ENCODE measurements around the gene PTCD1.

PTCD1 gene

DNA sequence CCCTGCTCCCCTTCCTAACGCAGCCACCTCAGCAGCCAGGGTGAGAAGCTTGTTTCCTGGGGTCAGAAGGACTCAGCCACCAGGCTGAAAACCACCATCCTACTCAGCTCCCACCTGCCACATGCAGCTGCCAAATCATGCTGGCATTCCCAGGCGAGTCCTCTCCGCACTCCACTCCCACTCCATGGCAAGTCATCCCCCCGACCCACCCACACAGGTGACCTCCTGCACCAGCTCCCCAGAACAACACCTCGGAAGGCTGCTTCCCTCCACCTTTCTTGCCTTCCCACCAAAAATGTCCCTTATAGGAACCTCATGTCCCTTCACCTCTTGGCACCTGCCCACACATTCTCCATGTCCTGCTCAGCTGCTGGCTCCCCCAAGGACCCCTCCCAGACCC is 34.8 kb downstream of the PTCD1 start:
- no peak overlapping the region for H3K4me3 ChIP-seq (ENCODE audit: low read depth, low read length)
- DNase-seq (ENCODE audit: low read depth, low spot score), result no peak
- POLR2A ChIA-PET, result interaction anchor here (1.4 kb wide), 1 partner anchor 11 kb away, joined by 5 read pairs; no protein-coding TSS in a partner anchor
- TF ChIP-seq, protein P1, sequence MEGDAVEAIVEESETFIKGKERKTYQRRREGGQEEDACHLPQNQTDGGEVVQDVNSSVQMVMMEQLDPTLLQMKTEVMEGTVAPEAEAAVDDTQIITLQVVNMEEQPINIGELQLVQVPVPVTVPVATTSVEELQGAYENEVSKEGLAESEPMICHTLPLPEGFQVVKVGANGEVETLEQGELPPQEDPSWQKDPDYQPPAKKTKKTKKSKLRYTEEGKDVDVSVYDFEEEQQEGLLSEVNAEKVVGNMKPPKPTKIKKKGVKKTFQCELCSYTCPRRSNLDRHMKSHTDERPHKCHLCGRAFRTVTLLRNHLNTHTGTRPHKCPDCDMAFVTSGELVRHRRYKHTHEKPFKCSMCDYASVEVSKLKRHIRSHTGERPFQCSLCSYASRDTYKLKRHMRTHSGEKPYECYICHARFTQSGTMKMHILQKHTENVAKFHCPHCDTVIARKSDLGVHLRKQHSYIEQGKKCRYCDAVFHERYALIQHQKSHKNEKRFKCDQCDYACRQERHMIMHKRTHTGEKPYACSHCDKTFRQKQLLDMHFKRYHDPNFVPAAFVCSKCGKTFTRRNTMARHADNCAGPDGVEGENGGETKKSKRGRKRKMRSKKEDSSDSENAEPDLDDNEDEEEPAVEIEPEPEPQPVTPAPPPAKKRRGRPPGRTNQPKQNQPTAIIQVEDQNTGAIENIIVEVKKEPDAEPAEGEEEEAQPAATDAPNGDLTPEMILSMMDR (IDR thresholded peaks at IDR 0.05; ENCODE audit: insufficient read depth, low read length, missing control alignments), result no peak
- CTCF ChIA-PET, result interaction anchor here (1.3 kb wide), 1 partner anchor 10 kb away, joined by 4 read pairs; no protein-coding TSS in a partner anchor

DNA sequence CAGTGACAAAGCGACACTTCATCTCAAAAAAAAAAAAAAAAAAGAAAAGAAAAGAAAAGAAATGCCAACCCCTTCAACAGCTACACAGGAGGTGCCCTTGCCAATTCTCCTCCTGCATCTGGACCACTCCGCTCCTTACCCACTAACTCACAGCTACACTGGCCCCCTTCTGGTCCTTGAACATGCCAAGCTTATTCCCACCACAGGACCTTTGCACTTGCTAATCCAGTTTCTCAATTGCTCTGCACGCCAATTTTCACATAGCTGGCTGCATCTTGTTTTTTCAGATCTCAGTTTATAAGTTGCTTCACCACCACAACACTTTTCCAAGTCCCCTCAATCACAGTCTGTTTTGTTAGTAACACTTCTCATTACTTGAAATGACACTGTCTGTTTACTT is 35.7 kb downstream of the PTCD1 start:
- ChIA-PET CTCF (no interaction called here), POLR2A (no interaction called here)
- DNase-seq (ENCODE audit: low read depth, low spot score), result no peak
- TF ChIP-seq, protein P1 (IDR thresholded peaks at IDR 0.05; ENCODE audit: insufficient read depth, low read length, missing control alignments), result no peak
- no peak overlapping the region for H3K4me3 ChIP-seq (ENCODE audit: low read depth, low read length)

DNA sequence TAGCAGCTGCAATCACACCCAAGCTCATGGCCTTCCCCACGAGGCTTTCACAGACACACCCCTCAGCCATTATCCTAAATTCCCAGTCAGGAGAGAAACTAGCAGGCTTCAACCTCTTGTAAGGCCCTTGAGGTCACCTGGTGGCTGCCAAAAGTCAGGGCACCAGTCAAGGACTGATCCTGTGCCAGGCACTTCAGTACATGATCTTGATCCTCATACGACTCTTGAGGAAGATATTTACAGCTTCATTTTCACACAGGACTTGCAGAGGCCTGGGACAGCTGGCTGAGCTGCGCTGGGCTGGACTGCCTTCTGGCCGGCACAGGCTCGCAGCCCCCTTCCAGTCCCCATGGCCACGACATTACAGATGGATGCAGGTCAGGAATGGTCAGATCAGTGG is 39.0 kb downstream of the PTCD1 start:
- DNase-seq (ENCODE audit: low read depth, low spot score), result no peak
- POLR2A ChIA-PET, result interaction anchor here (0.5 to 3.4 kb wide), 2 partner anchors 8 to 34 kb away, joined by 3 to 21 read pairs; partner anchors contain the start of genes BUD31 and PDAP1
- no peak overlapping the region for H3K4me3 ChIP-seq (ENCODE audit: low read depth, low read length)
- CTCF ChIA-PET, result interaction anchor here (1.4 kb wide), 1 partner anchor 13 kb away, joined by 3 read pairs; no protein-coding TSS in a partner anchor
- TF ChIP-seq, protein P1 (IDR thresholded peaks at IDR 0.05; ENCODE audit: insufficient read depth, low read length, missing control alignments), result no peak

DNA sequence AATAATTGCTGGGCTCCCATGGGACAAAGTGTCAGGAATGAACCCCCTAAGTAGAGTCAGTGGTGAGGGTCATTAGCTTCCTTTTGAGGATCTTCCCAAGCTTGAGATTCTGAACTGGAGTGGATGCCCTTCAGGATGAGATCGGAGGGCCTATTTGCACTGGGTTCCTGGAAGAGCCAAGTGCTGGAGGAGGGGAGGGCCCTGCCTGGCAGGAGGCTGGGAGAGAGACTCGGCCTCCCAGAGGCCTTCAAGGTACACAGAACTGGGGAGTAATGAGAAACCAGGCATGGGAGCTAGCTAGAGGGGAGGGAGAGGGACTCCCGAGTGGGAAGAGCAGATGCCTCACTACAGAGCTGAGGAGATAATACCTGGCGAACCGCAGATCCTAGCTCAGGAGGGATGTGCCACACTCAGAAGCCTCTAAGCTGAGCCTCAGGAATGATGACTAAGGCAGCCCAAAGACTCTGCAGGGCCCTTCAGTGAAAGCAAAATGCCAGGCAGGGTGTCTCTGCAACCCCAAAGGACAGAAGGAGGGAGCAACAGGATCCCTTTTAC is 39.6 kb downstream of the PTCD1 start:
- ChIA-PET POLR2A (interaction anchor here (0.5 to 3.4 kb wide), 2 partner anchors 9 to 35 kb away, joined by 3 to 21 read pairs; partner anchors contain the start of genes BUD31 and PDAP1), CTCF (no interaction called here)
- DNase-seq (ENCODE audit: low read depth, low spot score), result no peak
- H3K4me3 ChIP-seq (ENCODE audit: low read depth, low read length), result no peak overlapping the region
- TF ChIP-seq, protein P1 (IDR thresholded peaks at IDR 0.05; ENCODE audit: insufficient read depth, low read length, missing control alignments), result no peak

DNA sequence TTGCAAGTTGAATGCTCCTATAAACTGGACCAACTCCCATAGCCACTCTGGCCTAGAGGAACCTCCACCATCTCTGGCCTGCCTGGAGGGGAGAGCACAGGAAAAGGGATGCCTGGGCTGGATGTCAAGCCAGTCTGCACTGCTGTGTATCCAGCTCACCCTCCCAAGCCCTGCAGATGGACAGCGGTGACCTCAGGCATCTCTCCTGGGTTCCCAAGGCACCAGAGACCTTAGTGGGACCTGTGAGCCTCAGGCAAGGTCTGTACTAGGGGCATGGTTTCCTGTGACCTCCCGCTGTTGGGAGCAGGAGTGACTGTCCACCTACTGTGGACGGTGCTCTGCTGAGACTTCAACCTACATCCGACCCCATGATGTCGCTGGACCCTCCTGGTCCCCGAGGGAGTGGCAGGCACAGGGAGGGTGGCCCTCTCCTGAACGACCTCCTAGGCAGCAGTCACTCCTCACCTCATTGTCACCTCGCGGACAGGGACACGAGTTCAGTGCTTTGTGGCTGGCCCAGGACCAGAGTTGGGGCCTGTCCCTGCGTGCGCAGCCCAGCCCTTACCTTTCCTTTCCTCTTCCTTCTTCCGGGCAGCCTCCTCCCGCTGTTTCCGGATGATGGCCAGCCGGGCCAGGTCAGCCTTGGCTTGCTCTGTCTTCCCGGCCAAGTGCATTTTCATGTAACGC is 41.2 kb downstream of the PTCD1 start:
- no peak for DNase-seq (ENCODE audit: low read depth, low spot score)
- CTCF ChIA-PET, result interaction anchor here (0.5 kb wide), 1 partner anchor 13 kb away, joined by 3 read pairs; no protein-coding TSS in a partner anchor
- TF ChIP-seq, protein P1 (IDR thresholded peaks at IDR 0.05; ENCODE audit: insufficient read depth, low read length, missing control alignments), result no peak
- POLR2A ChIA-PET, result interaction anchor here (3.4 kb wide), 1 partner anchor 11 kb away, joined by 21 read pairs; the partner anchor contains the start of genes BUD31 and PDAP1
- H3K4me3 ChIP-seq (ENCODE audit: low read depth, low read length), result no peak overlapping the region
